ENCODE measurements around the gene CCDC85C. TPM values are rescaled to one million over a fixed set of nuclear protein-coding genes. Genes with fewer than 3 reads are reported as not detected.

The CCDC85C gene
- total and polyA plus RNA-seq, 2 of the 8 experiments (the other 6 are each of a cell fraction or from before 2014, with no cell fraction given), result 16.8 to 35.8 TPM

GRCh38 chr14:99475660-99476059, 128.3 kb downstream of the CCDC85C start:
- no peaks in the 10 kb centered on the region for H3K27me3 ChIP-seq (replicated peaks in 1 of 4; ENCODE audit: control insufficient read depth in 3 of 4, extremely low read depth in 1 of 4, insufficient read depth in 3 of 4, low read length in 3 of 4)
- no peak overlapping the region for H2BK12ac ChIP-seq (ENCODE audit: low read depth, low read length)
- H3K4me3 ChIP-seq (ENCODE audit: extremely low read depth in 1 of 4, insufficient read depth in 2 of 4, low read depth in 3 of 4, low read length in 4 of 4), result no peak overlapping the region
- no peak overlapping the region for H2BK20ac ChIP-seq (ENCODE audit: low read length)
- 86% methylated on average over 2 of the region's 2 CpGs; no CpG with 5 or more reads in 1 of the 2 experiments for WGBS, 2 experiments (ENCODE audit: extremely low coverage in 1 of 2, insufficient coverage in 1 of 2, insufficient read length in 1 of 2, insufficient replicate concordance in 2 of 2, low coverage in 1 of 2, low lambda C conversion rate in 2 of 2, missing lambda C conversion rate in 1 of 2)
- no peak overlapping the region for H2BK5ac ChIP-seq (ENCODE audit: low read depth, low read length)
- H3K79me2 ChIP-seq (ENCODE audit: control insufficient read depth in 1 of 2, insufficient read depth in 2 of 2, low read length in 2 of 2), result peaks cover 14 to 92% of the 10 kb centered on the region in 2 experiments
- peaks cover 2% of the 10 kb centered on the region; the same call in 1 of the 2 replicates for H3K79me1 ChIP-seq (ENCODE audit: low read depth, low read length)
- ChIA-PET CTCF (ENCODE audit: partially characterized antibody) (interaction anchor here (1.0 to 2.4 kb wide), 6 partner anchors 13 to 87 kb away, joined by 3 to 19 read pairs (median 4); no protein-coding TSS in a partner anchor), POLR2A (ENCODE audit: partially characterized antibody) (interaction anchor here (0.8 kb wide), 1 partner anchor 8 kb away, joined by 3 read pairs; no protein-coding TSS in a partner anchor)
- H3K9me3 ChIP-seq (ENCODE audit: insufficient read depth in 2 of 2, low read depth in 1 of 2, low read length in 1 of 2), result no peaks in the 10 kb centered on the region
- H3K9ac ChIP-seq (replicated peaks in 1 of 4; ENCODE audit: extremely low read depth in 1 of 4, low read depth in 3 of 4, low read length in 3 of 4), result no peak overlapping the region
- H4K5ac ChIP-seq (ENCODE audit: insufficient read length, low read depth, low read length), result no peak overlapping the region
- H4K8ac ChIP-seq (ENCODE audit: extremely low read depth, insufficient read depth, low read length), result no peak overlapping the region
- H3K18ac ChIP-seq (ENCODE audit: extremely low read depth, low read length), result no peak overlapping the region
- peaks cover 0 to 10% (median 2%) of the 10 kb centered on the region in 4 experiments; a peak in 4 of 7 replicates for H3K4me1 ChIP-seq (replicated peaks in 1 of 4; ENCODE audit: control insufficient read depth in 3 of 4, insufficient read depth in 4 of 4, low read length in 3 of 4)
- H2BK15ac ChIP-seq (ENCODE audit: low read length), result no peak overlapping the region
- no peak overlapping the region for H4K91ac ChIP-seq (replicated peaks; ENCODE audit: insufficient read length, low read length)
- H3K36me3 ChIP-seq (ENCODE audit: control insufficient read depth in 2 of 4, insufficient read depth in 4 of 4, low read length in 3 of 4), result no peaks in the 10 kb centered on the region
- H3K4me2 ChIP-seq (ENCODE audit: insufficient read depth in 1 of 2, low read depth in 2 of 2, low read length in 2 of 2), result no peak overlapping the region
- TF ChIP-seq RAD21 (IDR thresholded peaks at IDR 0.05 in 1 of 2, conservative IDR thresholded peaks at IDR 0.05 in 1 of 2; ENCODE audit: low read depth in 2 of 2, low read length in 2 of 2) (no peak), NRF1 (IDR thresholded peaks at IDR 0.05; ENCODE audit: low read depth, low read length) (no peak), CBX8 (IDR thresholded peaks at IDR 0.05; ENCODE audit: borderline replicate concordance, low read depth, low read length) (no peak), SIX5 (IDR thresholded peaks at IDR 0.05; ENCODE audit: low read depth, low read length) (no peak), TAF1 (IDR thresholded peaks at IDR 0.05; ENCODE audit: low read depth, low read length) (no peak), RNF2 (IDR thresholded peaks at IDR 0.05; ENCODE audit: borderline replicate concordance, low read depth, low read length, missing control alignments, poor library complexity, severe bottlenecking) (no peak), ZNF274 (IDR thresholded peaks at IDR 0.05; ENCODE audit: borderline replicate concordance, extremely low read depth, low read length) (no peak), TBP (IDR thresholded peaks at IDR 0.05; ENCODE audit: low read depth, low read length) (no peak), HDAC6 (IDR thresholded peaks at IDR 0.05; ENCODE audit: low read depth, low read length) (no peak), POU5F1 (IDR thresholded peaks at IDR 0.05; ENCODE audit: low read depth, low read length) (no peak)
- no peak overlapping the region for H3K23ac ChIP-seq (ENCODE audit: insufficient read length)
- no peak overlapping the region for H2BK120ac ChIP-seq (replicated peaks; ENCODE audit: low read depth, low read length)
- DNase-seq (ENCODE audit: low read depth in 1 of 2, low spot score in 2 of 2), result no peak
- H4K20me1 ChIP-seq (replicated peaks in 1 of 2; ENCODE audit: control insufficient read depth in 1 of 2, insufficient read depth in 2 of 2, low read length in 2 of 2), result peaks cover 2 to 15% of the 10 kb centered on the region in 2 experiments
- no peak overlapping the region for H3K14ac ChIP-seq (ENCODE audit: insufficient read length)
- no peak overlapping the region for H3K4ac ChIP-seq (replicated peaks; ENCODE audit: insufficient read length, low read depth, low read length)
- no peak overlapping the region for H3K56ac ChIP-seq (replicated peaks; ENCODE audit: insufficient read length, low read depth, low read length)
- no peak overlapping the region for H3K27ac ChIP-seq (ENCODE audit: low read depth, low read length)
- FAIRE-seq, result no peak
- no peak overlapping the region for H2AK5ac ChIP-seq (ENCODE audit: low read depth, low read length)
- peaks cover 4% of the 10 kb centered on the region for H3K23me2 ChIP-seq (ENCODE audit: low read depth, low read length)
- no peak overlapping the region for H2AFZ ChIP-seq (ENCODE audit: low read length)

All from H1 (cell line).